Measurements from ENCODE around the gene EEFSEC. TPM values are rescaled to one million over a fixed set of nuclear protein-coding genes. Genes with fewer than 3 reads are reported as not detected.

EEFSEC gene
- total RNA-seq, 1 experiment from 2014 or later: 10.6 TPM

- no peak overlapping the region for H3K4me3 ChIP-seq
- H3K9me3 ChIP-seq (replicated peaks): no peaks in the 10 kb centered on the region; the same call in 1 of the 2 replicates
- H3K27ac ChIP-seq: no peak overlapping the region
- no peak for DNase-seq
- H3K4me1 ChIP-seq: 0 out of 2 replicates have a peak, but pooled peaks cover under 1% of the 10 kb centered on the region
- no peaks in the 10 kb centered on the region; the same call in 1 of the 2 replicates for H3K36me3 ChIP-seq
- H3K27me3 ChIP-seq: no peaks in the 10 kb centered on the region
Measured at GRCh38 chr3:128296469-128297251, 143.4 kb downstream of the EEFSEC start.

- DNase-seq: peak in 1 of 2 experiments; percentile 36
- Histone ChIP-seq H3K4me3 (no peak overlapping the region), H3K27ac (no peak overlapping the region), H3K4me1 (no peaks in the 10 kb centered on the region), H3K27me3 (no peaks in the 10 kb centered on the region), H3K36me3 (no peaks in the 10 kb centered on the region), H3K9me3 (replicated peaks) (no peaks in the 10 kb centered on the region; the same call in 1 of the 2 replicates)
Measured at GRCh38 chr3:128297401-128298138, 144.3 kb downstream of the EEFSEC start.

GRCh38 chr3:128301186-128302023 lies 148.1 kb downstream of the EEFSEC start:
- DNase-seq: no peak
- H3K36me3 ChIP-seq: no peaks in the 10 kb centered on the region
- H3K27me3 ChIP-seq: no peaks in the 10 kb centered on the region
- H3K9me3 ChIP-seq (replicated peaks): no peaks in the 10 kb centered on the region; the same call in 1 of the 2 replicates
- H3K4me3 ChIP-seq: no peak overlapping the region
- H3K27ac ChIP-seq: no peak overlapping the region
- no peaks in the 10 kb centered on the region for H3K4me1 ChIP-seq

GRCh38 chr3:128306481-128306880 lies 153.2 kb downstream of the EEFSEC start:
- H3K36me3 ChIP-seq: no peaks in the 10 kb centered on the region
- no peak overlapping the region for H3K27ac ChIP-seq
- no peaks in the 10 kb centered on the region; the same call in 1 of the 2 replicates for H3K4me1 ChIP-seq
- no peak for DNase-seq
- H3K9me3 ChIP-seq (replicated peaks): no peaks in the 10 kb centered on the region
- H3K4me3 ChIP-seq: no peak overlapping the region
- no peaks in the 10 kb centered on the region for H3K27me3 ChIP-seq

GRCh38 chr3:128307029-128307633 lies 153.8 kb downstream of the EEFSEC start:
- no peaks in the 10 kb centered on the region; the same call in 1 of the 2 replicates for H3K4me1 ChIP-seq
- no peak overlapping the region for H3K27ac ChIP-seq
- no peaks in the 10 kb centered on the region for H3K36me3 ChIP-seq
- H3K27me3 ChIP-seq: no peaks in the 10 kb centered on the region
- peak in 1 of 2 experiments; percentile 37 for DNase-seq
- no peak overlapping the region for H3K4me3 ChIP-seq
- no peaks in the 10 kb centered on the region for H3K9me3 ChIP-seq (replicated peaks)

GRCh38 chr3:128307781-128308469 lies 154.6 kb downstream of the EEFSEC start:
- no peaks in the 10 kb centered on the region for H3K9me3 ChIP-seq (replicated peaks)
- no peaks in the 10 kb centered on the region; the same call in 1 of the 2 replicates for H3K4me1 ChIP-seq
- no peak for DNase-seq
- no peaks in the 10 kb centered on the region for H3K27me3 ChIP-seq
- H3K36me3 ChIP-seq: no peaks in the 10 kb centered on the region
- no peak overlapping the region for H3K27ac ChIP-seq
- H3K4me3 ChIP-seq: no peak overlapping the region

- Histone ChIP-seq H3K4me3 (no peak overlapping the region), H3K27ac (no peak overlapping the region), H3K36me3 (no peaks in the 10 kb centered on the region), H3K27me3 (no peaks in the 10 kb centered on the region), H3K9me3 (replicated peaks) (no peaks in the 10 kb centered on the region), H3K4me1 (no peaks in the 10 kb centered on the region; the same call in 1 of the 2 replicates)
- DNase-seq: peak; percentile 44 to 60
Measured at GRCh38 chr3:128309026-128309425, 155.7 kb downstream of the EEFSEC start.

GRCh38 chr3:128310286-128311058 lies 157.2 kb downstream of the EEFSEC start:
- H3K36me3 ChIP-seq: no peaks in the 10 kb centered on the region
- H3K27ac ChIP-seq: no peak overlapping the region
- no peaks in the 10 kb centered on the region; the same call in 1 of the 2 replicates for H3K4me1 ChIP-seq
- H3K9me3 ChIP-seq (replicated peaks): no peaks in the 10 kb centered on the region
- no peaks in the 10 kb centered on the region for H3K27me3 ChIP-seq
- H3K4me3 ChIP-seq: no peak overlapping the region
- no peak for DNase-seq

GRCh38 chr3:128311441-128311844 lies 158.2 kb downstream of the EEFSEC start:
- no peaks in the 10 kb centered on the region for H3K9me3 ChIP-seq (replicated peaks)

GRCh38 chr3:128312271-128312670 lies 159.0 kb downstream of the EEFSEC start:
- Histone ChIP-seq H3K4me1 (no peaks in the 10 kb centered on the region; the same call in 1 of the 2 replicates), H3K27ac (no peak overlapping the region), H3K9me3 (replicated peaks) (no peaks in the 10 kb centered on the region), H3K27me3 (no peaks in the 10 kb centered on the region), H3K36me3 (no peaks in the 10 kb centered on the region), H3K4me3 (no peak overlapping the region)
- DNase-seq: no peak

More at GRCh38 chr3:128311441-128311844, 158.2 kb downstream of the EEFSEC start:
- no peaks in the 10 kb centered on the region for H3K36me3 ChIP-seq
- H3K27ac ChIP-seq: no peak overlapping the region
- H3K27me3 ChIP-seq: no peaks in the 10 kb centered on the region
- DNase-seq: no peak
- H3K4me1 ChIP-seq: no peaks in the 10 kb centered on the region; the same call in 1 of the 2 replicates
- H3K4me3 ChIP-seq: no peak overlapping the region

- no peaks in the 10 kb centered on the region for H3K36me3 ChIP-seq
- H3K4me3 ChIP-seq: no peak overlapping the region
- no peak overlapping the region for H3K27ac ChIP-seq
- no peaks in the 10 kb centered on the region for H3K27me3 ChIP-seq
- no peaks in the 10 kb centered on the region for H3K9me3 ChIP-seq (replicated peaks)
- DNase-seq: no peak
- H3K4me1 ChIP-seq: no peaks in the 10 kb centered on the region; the same call in 1 of the 2 replicates
Measured at GRCh38 chr3:128313071-128313725, 159.9 kb downstream of the EEFSEC start.

GRCh38 chr3:128313935-128314334 lies 160.7 kb downstream of the EEFSEC start:
- DNase-seq: peak in 1 of 2 experiments; percentile 48
- H3K4me1 ChIP-seq: no peaks in the 10 kb centered on the region; the same call in 1 of the 2 replicates
- no peaks in the 10 kb centered on the region for H3K27me3 ChIP-seq
- H3K9me3 ChIP-seq (replicated peaks): no peaks in the 10 kb centered on the region
- H3K36me3 ChIP-seq: no peaks in the 10 kb centered on the region
- no peak overlapping the region for H3K27ac ChIP-seq
- no peak overlapping the region for H3K4me3 ChIP-seq
